ENCODE data around the gene DUSP22. TPM values are rescaled to one million over a fixed set of nuclear protein-coding genes. Genes with fewer than 3 reads are reported as not detected.
A peak's percentile ranks its signal among the peaks of the same experiment; 100 is the strongest.
"Not testable (repeated sequence)": the region's sequence is repeated elsewhere in the genome, so short reads cannot be mapped to it uniquely, and the experiment has no call there.

DUSP22 gene
- 10 to 100 TPM; 35.3 to 36.7 TPM for total RNA-seq

GRCh38 chr6:291697-292505, at the start of gene DUSP22:
DUSP22 (plus strand) TSS chr6:292487; CDS start chr6:292540, 53 bp downstream.
- DNase-seq: peak; percentile 88
- H3K4me1 Mint-ChIP-seq: peaks cover 56% of the 10 kb centered on the region
- H3K9me3 Mint-ChIP-seq: no peaks in the 10 kb centered on the region
- peak within 1 kb of the TSS; percentile 97 for H3K27ac Mint-ChIP-seq
- no peaks in the 10 kb centered on the region for H3K27me3 Mint-ChIP-seq
- POLR2A ChIA-PET: interaction anchor here (0.6 to 0.8 kb wide), 4 partner anchors 23 to 100 kb away, joined by 3 to 4 read pairs (median 3); no protein-coding TSS in a partner anchor
- peaks cover 4% of the 10 kb centered on the region for H3K36me3 Mint-ChIP-seq (ENCODE audit: low read depth)
- CTCF ChIA-PET: interaction anchor here (1.0 kb wide), 1 partner anchor 41 kb away, joined by 3 read pairs; no protein-coding TSS in a partner anchor
- H3K4me3 Mint-ChIP-seq: peak within 1 kb of the TSS; percentile 87

GRCh38 chr6:246352-246751, 45.9 kb upstream of the DUSP22 start:
- Mint-ChIP-seq H3K27ac (peak overlapping the region; percentile 39), H3K4me1 (peaks cover 11% of the 10 kb centered on the region), H3K36me3 (ENCODE audit: low read depth) (peaks cover 1% of the 10 kb centered on the region), H3K4me3 (no peak overlapping the region), H3K9me3 (peaks cover 15% of the 10 kb centered on the region), H3K27me3 (peaks cover 3% of the 10 kb centered on the region)
- ChIA-PET POLR2A (no interaction called here), CTCF (no interaction called here)
- DNase-seq: no peak

GRCh38 chr6:247351-247750, 44.9 kb upstream of the DUSP22 start:
- Mint-ChIP-seq H3K9me3 (peaks cover 11% of the 10 kb centered on the region), H3K36me3 (ENCODE audit: low read depth) (peaks cover 1% of the 10 kb centered on the region), H3K27ac (no peak overlapping the region), H3K4me3 (no peak overlapping the region), H3K4me1 (peaks cover 19% of the 10 kb centered on the region), H3K27me3 (peaks cover 1% of the 10 kb centered on the region)
- ChIA-PET POLR2A (no interaction called here), CTCF (no interaction called here)
- DNase-seq: no peak

GRCh38 chr6:248046-248445, 44.2 kb upstream of the DUSP22 start:
- POLR2A ChIA-PET: not testable (repeated sequence)

GRCh38 chr6:250676-251075, 41.6 kb upstream of the DUSP22 start:
- ChIA-PET POLR2A (no interaction called here), CTCF (interaction anchor here (1.1 kb wide), 1 partner anchor 25 kb away, joined by 3 read pairs; no protein-coding TSS in a partner anchor)
- no peak overlapping the region for H3K4me3 Mint-ChIP-seq

More at GRCh38 chr6:248046-248445, 44.2 kb upstream of the DUSP22 start:
- H3K27ac Mint-ChIP-seq; DNase-seq; H3K4me3 Mint-ChIP-seq; H3K36me3 Mint-ChIP-seq (ENCODE audit: low read depth); H3K9me3 Mint-ChIP-seq; H3K27me3 Mint-ChIP-seq: not testable (repeated sequence)
- peaks cover 26% of the 10 kb centered on the region for H3K4me1 Mint-ChIP-seq
- CTCF ChIA-PET: interaction anchor here (0.7 kb wide), 1 partner anchor 1988 kb away, joined by 4 read pairs; no protein-coding TSS in a partner anchor

GRCh38 chr6:251920-252319, 40.4 kb upstream of the DUSP22 start:
- Mint-ChIP-seq H3K27me3 (peaks cover under 1% of the 10 kb centered on the region), H3K9me3 (peaks cover 2% of the 10 kb centered on the region), H3K4me1 (peaks cover 40% of the 10 kb centered on the region), H3K36me3 (ENCODE audit: low read depth) (peaks cover under 1% of the 10 kb centered on the region), H3K27ac (peak overlapping the region; percentile 72), H3K4me3 (no peak overlapping the region)
- POLR2A ChIA-PET: no interaction called here
- CTCF ChIA-PET: interaction anchor here (0.6 to 0.7 kb wide), 3 partner anchors 63 to 161 kb away, joined by 3 read pairs; no protein-coding TSS in a partner anchor
- DNase-seq: no peak

More at GRCh38 chr6:250676-251075, 41.6 kb upstream of the DUSP22 start:
- DNase-seq: no peak
- peaks cover 2% of the 10 kb centered on the region for H3K9me3 Mint-ChIP-seq
- peaks cover 1% of the 10 kb centered on the region for H3K27me3 Mint-ChIP-seq
- H3K36me3 Mint-ChIP-seq (ENCODE audit: low read depth): peaks cover 1% of the 10 kb centered on the region
- peaks cover 38% of the 10 kb centered on the region for H3K4me1 Mint-ChIP-seq
- no peak overlapping the region for H3K27ac Mint-ChIP-seq

- Mint-ChIP-seq H3K4me1 (peaks cover 50% of the 10 kb centered on the region), H3K36me3 (ENCODE audit: low read depth) (no peaks in the 10 kb centered on the region), H3K9me3 (peaks cover 2% of the 10 kb centered on the region), H3K4me3 (no peak overlapping the region), H3K27ac (peak overlapping the region; percentile 66), H3K27me3 (no peaks in the 10 kb centered on the region)
- CTCF ChIA-PET: no interaction called here
- POLR2A ChIA-PET: no interaction called here
- DNase-seq: no peak
Measured at GRCh38 chr6:252775-253535, 39.3 kb upstream of the DUSP22 start.

- peaks cover 5% of the 10 kb centered on the region for H3K9me3 Mint-ChIP-seq
- ChIA-PET CTCF (interaction anchor here (1.3 kb wide), 1 partner anchor 60 kb away, joined by 3 read pairs; no protein-coding TSS in a partner anchor), POLR2A (no interaction called here)
- H3K27me3 Mint-ChIP-seq: no peaks in the 10 kb centered on the region
- no peak overlapping the region for H3K4me3 Mint-ChIP-seq
- no peak for DNase-seq
- H3K27ac Mint-ChIP-seq: no peak overlapping the region
- H3K4me1 Mint-ChIP-seq: peaks cover 53% of the 10 kb centered on the region
- H3K36me3 Mint-ChIP-seq (ENCODE audit: low read depth): no peaks in the 10 kb centered on the region
Measured at GRCh38 chr6:254016-254415, 38.3 kb upstream of the DUSP22 start.

- peaks cover 7% of the 10 kb centered on the region for H3K9me3 Mint-ChIP-seq
- ChIA-PET POLR2A (no interaction called here), CTCF (interaction anchor here (1.0 to 1.3 kb wide), 4 partner anchors 10 to 62 kb away, joined by 3 to 4 read pairs (median 3); no protein-coding TSS in a partner anchor)
- H3K27me3 Mint-ChIP-seq: no peaks in the 10 kb centered on the region
- no peak overlapping the region for H3K4me3 Mint-ChIP-seq
- DNase-seq: no peak
- peaks cover 62% of the 10 kb centered on the region for H3K4me1 Mint-ChIP-seq
- no peak overlapping the region for H3K27ac Mint-ChIP-seq
- peaks cover 2% of the 10 kb centered on the region for H3K36me3 Mint-ChIP-seq (ENCODE audit: low read depth)
Measured at GRCh38 chr6:255041-255750, 37.1 kb upstream of the DUSP22 start.

GRCh38 chr6:255751-256083, 36.6 kb upstream of the DUSP22 start:
- POLR2A ChIA-PET: no interaction called here
- no peak overlapping the region for H3K4me3 Mint-ChIP-seq
- peaks cover 64% of the 10 kb centered on the region for H3K4me1 Mint-ChIP-seq
- DNase-seq: no peak
- peaks cover 2% of the 10 kb centered on the region for H3K36me3 Mint-ChIP-seq (ENCODE audit: low read depth)
- no peak overlapping the region for H3K27ac Mint-ChIP-seq
- H3K27me3 Mint-ChIP-seq: no peaks in the 10 kb centered on the region
- H3K9me3 Mint-ChIP-seq: peaks cover 6% of the 10 kb centered on the region
- CTCF ChIA-PET: interaction anchor here (1.0 to 1.1 kb wide), 3 partner anchors 9 to 16 kb away, joined by 3 to 4 read pairs (median 3); no protein-coding TSS in a partner anchor

- H3K36me3 Mint-ChIP-seq (ENCODE audit: low read depth): peaks cover 2% of the 10 kb centered on the region
- no peak overlapping the region for H3K27ac Mint-ChIP-seq
- peaks cover 6% of the 10 kb centered on the region for H3K9me3 Mint-ChIP-seq
- H3K4me3 Mint-ChIP-seq: no peak overlapping the region
- no peaks in the 10 kb centered on the region for H3K27me3 Mint-ChIP-seq
- H3K4me1 Mint-ChIP-seq: peaks cover 62% of the 10 kb centered on the region
- ChIA-PET POLR2A (no interaction called here), CTCF (interaction anchor here (1.0 to 1.1 kb wide), 3 partner anchors 9 to 16 kb away, joined by 3 to 4 read pairs (median 3); no protein-coding TSS in a partner anchor)
- no peak for DNase-seq
Measured at GRCh38 chr6:256169-256568, 36.1 kb upstream of the DUSP22 start.

- Mint-ChIP-seq H3K4me3 (no peak overlapping the region), H3K36me3 (ENCODE audit: low read depth) (peaks cover 2% of the 10 kb centered on the region), H3K27me3 (no peaks in the 10 kb centered on the region), H3K9me3 (peaks cover 6% of the 10 kb centered on the region), H3K4me1 (peaks cover 54% of the 10 kb centered on the region), H3K27ac (no peak overlapping the region)
- ChIA-PET POLR2A (no interaction called here), CTCF (interaction anchor here (0.7 to 1.3 kb wide), 2 partner anchors 14 to 39 kb away, joined by 3 read pairs; no protein-coding TSS in a partner anchor)
- DNase-seq: no peak
Measured at GRCh38 chr6:257031-257725, 35.1 kb upstream of the DUSP22 start.

All from activated CD4-positive, alpha-beta T cell treated with anti-CD3 and anti-CD28 coated beads, Interleukin-2, amount 10 ng/mL, durations not matched to agents 7 days and 5 days (primary cell).